Jurkat, Clone E6-1 (cell line): Measurements from ENCODE around the gene SGMS2. TPM values are rescaled to one million over a fixed set of nuclear protein-coding genes. Genes with fewer than 3 reads are reported as not detected.

Experiments
- DNase-seq: peaks from one replicate; pipeline ENCODE4 v3.0.0-alpha.2; 2011; ENCODE audit warnings: low read depth, low spot score
- H3K4me3 ChIP-seq: 2 replicates; pipeline ENCODE4 v1.5.1; 2011; ENCODE audit warnings: mild to moderate bottlenecking, low read length, control low read depth, moderate library complexity
- polyA plus RNA-seq: library from polyadenylated mRNA; unstranded; fragments of >200 nt; gene quantifications from one replicate; pipeline ENCODE4 v1.2.1, GENCODE V29; 2012; ENCODE audit warnings: missing spikeins; ENCODE audit not compliant: insufficient read length, insufficient read depth

The SGMS2 gene
- polyA plus RNA-seq: not detected

GRCh38 chr4:107824350-107825071 lies at the start of gene SGMS2:
Gene SGMS2 (plus strand): TSS chr4:107824932. CDS start chr4:107895554, 70,622 bp downstream.
- no peak within 1 kb of the TSS for H3K4me3 ChIP-seq
- no peak for DNase-seq

GRCh38 chr4:107777890-107778289 lies 46.8 kb upstream of the SGMS2 start:
- no peak overlapping the region for H3K4me3 ChIP-seq
- DNase-seq: no peak

- no peak overlapping the region for H3K4me3 ChIP-seq
- no peak for DNase-seq
Observed at GRCh38 chr4:107778784-107779530, 45.8 kb upstream of the SGMS2 start.

- peak; percentile 47 for DNase-seq
- no peak overlapping the region for H3K4me3 ChIP-seq
Observed at GRCh38 chr4:107780665-107781064, 44.1 kb upstream of the SGMS2 start.

DNA sequence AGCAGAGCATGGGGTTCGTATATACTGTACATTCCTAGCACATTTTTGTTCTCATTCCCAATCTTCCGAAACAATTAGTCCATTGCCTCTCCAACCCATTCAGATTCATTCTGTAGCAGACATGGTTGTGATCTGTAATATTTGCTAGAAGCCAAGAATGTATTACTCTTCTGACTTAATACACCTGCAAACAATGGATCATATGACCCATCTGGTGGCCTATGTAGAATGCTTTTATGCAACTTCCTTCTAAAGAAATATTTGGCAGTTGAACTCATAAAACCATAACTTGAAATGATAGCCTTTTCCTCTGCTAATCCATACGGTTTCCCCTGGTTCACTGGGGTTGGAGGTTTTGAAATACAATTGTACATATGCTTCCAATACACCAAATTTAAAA lies 32.8 kb upstream of the SGMS2 start:
- no peak overlapping the region for H3K4me3 ChIP-seq
- no peak for DNase-seq

DNA sequence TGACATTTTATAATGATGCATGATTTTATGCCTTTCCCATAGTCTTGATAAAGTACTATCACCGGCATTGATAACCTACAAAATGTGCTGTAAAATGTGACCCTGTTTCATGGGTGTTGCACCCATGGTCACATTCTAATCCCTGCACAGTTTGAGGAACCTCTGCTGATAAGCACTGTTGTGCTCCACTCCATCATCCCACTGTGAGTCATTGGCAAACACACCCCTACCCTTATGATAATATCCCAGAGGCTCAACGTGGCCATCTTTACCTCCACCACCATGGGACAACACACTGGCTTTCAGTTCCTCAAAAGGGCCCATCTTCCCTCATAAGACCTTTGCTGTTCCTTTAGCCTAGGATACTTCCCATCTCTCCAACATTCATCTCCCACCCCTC lies 32.0 kb upstream of the SGMS2 start:
- DNase-seq: no peak
- no peak overlapping the region for H3K4me3 ChIP-seq

GRCh38 chr4:107793996-107794395 lies 30.7 kb upstream of the SGMS2 start:
- DNase-seq: no peak
- H3K4me3 ChIP-seq: no peak overlapping the region

GRCh38 chr4:107799669-107800450 lies 24.9 kb upstream of the SGMS2 start:
- no peak for DNase-seq
- H3K4me3 ChIP-seq: no peak overlapping the region

DNA sequence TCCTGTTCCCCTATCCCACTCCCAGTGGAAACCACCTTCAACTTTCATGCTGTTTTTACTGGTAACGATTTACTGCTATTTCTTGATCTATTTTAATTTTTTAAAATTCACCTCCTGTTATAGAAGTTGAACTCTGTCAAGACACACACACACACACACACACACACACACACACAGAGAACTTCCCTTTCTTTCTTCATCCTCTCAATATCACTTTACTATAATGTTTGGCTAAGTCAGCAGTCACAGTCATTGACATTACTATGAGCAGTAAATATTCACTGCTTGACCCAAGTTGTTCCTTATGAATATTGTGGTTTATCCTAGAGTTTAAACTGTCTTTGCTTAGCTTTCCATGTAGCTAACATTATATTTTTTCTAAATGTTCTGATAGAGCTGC lies 24.0 kb upstream of the SGMS2 start:
- no peak for DNase-seq
- no peak overlapping the region for H3K4me3 ChIP-seq

DNA sequence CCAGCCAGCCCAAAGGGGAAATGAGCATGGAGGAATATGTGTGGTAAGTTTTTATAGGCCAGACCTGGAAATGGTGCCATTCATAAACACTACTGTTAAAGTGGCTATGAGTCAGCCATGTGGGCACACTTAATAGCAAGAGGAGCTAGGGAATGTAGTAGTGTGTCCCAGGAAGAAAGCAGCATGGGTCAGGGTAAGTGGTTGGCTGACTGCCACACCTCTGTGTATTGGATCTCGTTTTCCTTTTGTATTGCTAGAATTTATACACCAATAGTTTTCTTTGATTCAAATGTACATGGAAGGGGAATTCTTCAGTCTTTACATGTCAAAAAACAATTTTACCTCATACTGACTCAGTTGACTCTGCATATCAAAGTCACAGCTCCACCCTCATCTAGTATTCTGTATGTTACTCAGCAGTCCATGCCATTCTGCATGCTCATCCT lies 22.9 kb upstream of the SGMS2 start:
- no peak for DNase-seq
- H3K4me3 ChIP-seq: no peak overlapping the region

GRCh38 chr4:107804956-107805355 lies 19.8 kb upstream of the SGMS2 start:
- DNase-seq: no peak
- H3K4me3 ChIP-seq: no peak overlapping the region

DNA sequence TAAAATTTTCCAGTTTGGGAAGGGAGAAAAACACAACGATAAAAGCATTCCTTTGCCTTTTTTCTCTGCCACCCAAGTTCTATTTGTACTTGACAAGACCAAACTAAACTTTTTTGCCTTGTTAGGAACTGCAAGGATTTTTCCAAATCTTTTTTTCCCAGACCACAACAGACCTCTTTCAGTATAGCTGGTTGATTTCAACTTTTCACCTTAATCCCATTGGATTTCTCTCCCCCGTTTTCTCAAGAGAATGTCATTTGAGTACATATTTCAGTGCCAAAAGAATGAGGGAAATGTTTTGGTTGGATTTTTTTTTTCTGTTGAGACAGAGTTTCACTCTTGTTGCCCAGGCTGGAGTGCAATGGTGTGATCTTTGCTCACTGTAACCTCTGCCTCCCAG lies 18.5 kb upstream of the SGMS2 start:
- H3K4me3 ChIP-seq: no peak overlapping the region
- DNase-seq: no peak

DNA sequence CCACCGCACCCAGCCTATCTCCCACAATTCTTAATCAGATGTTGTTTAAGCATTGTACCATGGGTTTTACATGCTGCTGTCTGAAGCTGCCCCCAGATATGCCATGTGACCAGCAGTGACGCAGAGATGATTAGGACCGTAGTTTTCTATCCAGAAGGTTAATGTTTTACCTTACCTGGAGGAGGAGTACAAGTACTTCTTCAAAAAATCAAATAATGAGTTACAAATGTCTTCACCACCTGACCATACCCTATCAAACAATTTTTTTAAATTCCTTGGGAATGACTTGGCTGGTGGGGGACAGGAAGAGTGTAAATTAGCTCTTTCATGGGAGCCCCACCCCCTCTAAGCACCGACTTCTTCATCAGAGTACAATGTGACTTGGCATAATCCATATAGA lies 16.2 kb upstream of the SGMS2 start:
- no peak overlapping the region for H3K4me3 ChIP-seq
- DNase-seq: no peak

DNA sequence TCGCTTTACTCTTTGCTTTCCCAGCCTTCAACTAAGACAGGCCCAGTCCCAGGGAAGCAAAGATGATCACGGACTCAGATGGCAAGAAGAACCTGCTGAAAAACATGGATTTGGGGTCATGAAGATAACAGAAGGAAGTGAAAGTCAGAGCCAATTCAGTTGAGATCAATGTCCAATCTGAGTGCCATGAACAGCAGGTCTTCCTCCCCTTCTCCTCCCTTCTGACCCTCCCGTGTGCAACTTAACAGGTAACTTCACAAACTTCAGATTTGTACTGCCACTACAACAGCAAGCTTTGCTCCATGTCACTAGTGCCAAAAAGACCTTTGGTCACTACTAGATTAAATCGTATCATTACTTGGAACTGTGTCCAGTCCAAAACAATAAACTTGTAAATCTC lies 15.5 kb upstream of the SGMS2 start:
- DNase-seq: no peak
- no peak overlapping the region for H3K4me3 ChIP-seq

- no peak overlapping the region for H3K4me3 ChIP-seq
- no peak for DNase-seq
Observed at GRCh38 chr4:107814758-107815157, 10.0 kb upstream of the SGMS2 start.

DNA sequence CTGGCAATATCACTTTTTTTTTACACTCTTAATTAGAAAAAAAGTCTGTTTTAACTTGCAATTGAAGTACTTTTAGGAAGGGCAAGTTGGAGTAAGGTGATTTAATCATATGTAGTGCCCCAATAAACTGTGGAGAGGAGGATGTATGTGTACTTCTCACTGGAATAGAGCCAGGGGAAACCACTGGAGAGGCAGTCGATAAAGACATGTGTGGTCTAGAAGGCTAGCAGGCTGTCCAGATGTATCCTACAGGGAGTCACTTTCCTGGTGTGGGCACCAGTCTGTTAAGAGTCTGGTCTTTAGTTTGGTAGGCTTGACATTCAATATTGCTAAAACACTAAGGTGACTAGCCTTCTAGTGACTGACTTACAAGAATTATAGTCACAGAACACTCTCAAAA lies 9.6 kb upstream of the SGMS2 start:
- no peak overlapping the region for H3K4me3 ChIP-seq
- DNase-seq: no peak

GRCh38 chr4:107818301-107818910 lies 6.3 kb upstream of the SGMS2 start:
- no peak for DNase-seq

DNA sequence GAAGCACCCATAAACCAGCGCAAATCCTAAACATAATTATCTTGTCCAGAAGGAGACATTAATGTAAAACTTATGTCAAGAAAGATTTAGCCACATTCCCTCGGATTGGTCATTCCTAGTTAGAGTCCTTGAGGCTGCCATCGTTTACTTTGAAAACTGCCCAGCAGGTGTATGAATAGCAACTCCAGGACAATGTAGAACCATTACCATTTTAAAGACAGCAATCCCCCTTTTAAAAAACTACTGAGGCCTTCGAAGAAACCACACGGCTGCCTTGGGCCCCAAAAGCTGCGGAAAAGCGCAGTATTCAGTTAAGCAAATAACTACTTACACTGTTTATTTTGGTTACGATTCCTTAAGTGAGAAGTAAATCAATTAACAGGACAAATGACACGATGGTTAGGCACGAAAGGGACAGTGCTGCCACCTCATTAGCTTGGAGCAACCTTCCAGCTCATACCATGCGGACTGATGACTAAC lies 822 bp upstream of the SGMS2 start:
- DNase-seq: no peak
- H3K4me3 ChIP-seq: no peak overlapping the region

More at GRCh38 chr4:107818301-107818910, 6.3 kb upstream of the SGMS2 start:
- H3K4me3 ChIP-seq: no peak overlapping the region

- no peak overlapping the region for H3K4me3 ChIP-seq
- DNase-seq: no peak
Observed at GRCh38 chr4:107825072-107825824, 516 bp downstream of the SGMS2 start.
